Hematopoietic multipotent progenitor cell treated with erythropoietin and hydrocortisone succinate and interleukin-3 and kit ligand, for 17 days (in vitro differentiated cells): Measurements from ENCODE around the gene OR4C45.
"Not testable (repeated sequence)": the region's sequence is repeated elsewhere in the genome, so short reads cannot be mapped to it uniquely, and the experiment has no call there.

ENCODE experiments used
- DNase-seq: peaks from one replicate; pipeline ENCODE4 v3.0.0-alpha.2; 2015; ENCODE audit warnings: low spot score

OR4C45 gene

DNA sequence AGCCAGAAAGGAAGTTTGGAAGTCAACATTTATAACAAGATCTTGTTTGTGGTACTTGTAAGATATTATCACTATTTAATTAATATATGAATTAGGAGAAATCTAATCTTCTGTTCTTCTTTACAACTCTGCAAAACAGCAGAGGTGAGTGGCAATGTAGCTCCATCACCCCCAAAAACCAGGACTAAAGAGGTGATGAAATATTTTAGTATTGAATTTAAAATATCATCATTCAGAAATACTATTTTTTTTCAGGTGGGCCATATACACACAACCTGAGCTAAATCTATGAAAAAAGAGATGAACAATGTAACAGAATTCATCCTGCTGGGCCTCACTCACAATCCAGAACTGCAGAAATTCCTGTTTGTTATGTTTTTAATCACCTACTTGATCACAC, at the start of gene OR4C45:
Gene OR4C45 (plus strand): TSS at position 301 of the 400 bp plus-strand sequence.
- DNase-seq = no peak

- DNase-seq = peak; percentile 60
These were observed 37.1 kb upstream of the OR4C45 start for GRCh38 chr11:49995565-49995964.

GRCh38 chr11:50030193-50030592, 2.5 kb upstream of the OR4C45 start:
- DNase-seq = no peak

DNA sequence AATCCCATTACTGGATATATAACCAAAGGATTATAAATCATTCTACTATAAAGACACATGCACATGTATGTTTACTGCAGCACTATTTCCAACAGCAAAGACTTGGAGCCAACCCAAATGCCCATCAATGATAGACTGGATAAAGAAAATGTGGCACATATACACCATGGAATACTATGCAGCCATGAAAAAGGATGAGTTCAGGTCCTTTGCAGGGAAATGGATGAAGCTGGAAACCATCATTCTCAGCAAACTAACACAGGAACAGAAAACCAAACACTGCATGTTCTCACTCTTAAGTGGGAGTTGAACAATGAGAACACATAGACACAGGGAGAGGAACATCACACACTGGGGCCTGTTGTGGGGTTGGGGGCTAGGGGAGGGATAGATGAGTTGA, 3.6 kb downstream of the OR4C45 start:
- DNase-seq = not testable (repeated sequence)

DNA sequence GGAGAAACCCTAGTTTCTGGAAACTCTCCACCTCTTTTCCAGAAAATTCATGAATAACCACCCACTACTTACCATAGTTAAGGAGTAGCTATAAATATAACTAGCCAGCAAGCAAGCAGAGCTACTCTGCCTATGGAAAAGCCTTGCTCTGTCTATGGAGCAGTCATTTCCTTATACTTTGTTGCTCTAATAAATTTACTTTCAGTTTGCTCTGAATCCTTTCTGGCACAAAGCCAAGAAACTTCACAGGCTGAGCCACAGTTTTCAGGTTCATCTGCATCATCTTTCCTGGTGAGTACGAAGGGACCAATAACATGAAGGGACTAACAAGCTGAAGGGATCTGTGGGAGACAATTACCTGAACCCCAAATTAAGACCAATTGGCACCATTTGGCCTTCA, 4.6 kb downstream of the OR4C45 start:
- no peak for DNase-seq

- DNase-seq = no peak
These were observed 12.0 kb downstream of the OR4C45 start for GRCh38 chr11:50044647-50045046.

DNA sequence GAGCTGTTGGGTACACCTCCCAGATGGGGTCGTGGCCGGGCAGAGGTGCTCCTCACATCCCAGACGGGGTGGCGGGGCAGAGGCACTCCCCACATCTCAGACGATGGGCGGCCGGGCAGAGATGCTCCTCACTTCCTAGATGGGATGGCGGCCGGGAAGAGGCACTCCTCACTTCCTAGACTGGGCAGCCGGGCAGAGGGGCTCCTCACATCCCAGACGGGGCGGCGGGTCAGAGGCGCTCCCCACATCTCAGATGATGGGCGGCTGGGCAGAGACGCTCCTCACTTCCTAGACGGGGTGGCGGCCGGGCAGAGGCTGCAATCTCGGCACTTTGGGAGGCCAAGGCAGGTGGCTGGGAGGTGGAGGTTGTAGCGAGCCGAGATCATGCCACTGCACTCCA, 30.4 kb downstream of the OR4C45 start:
- not testable (repeated sequence) for DNase-seq

- no peak for DNase-seq
These were observed 37.7 kb downstream of the OR4C45 start for GRCh38 chr11:50070389-50070788.

GRCh38 chr11:50071584-50072225, 39.0 kb downstream of the OR4C45 start:
- DNase-seq = no peak

- no peak for DNase-seq
These were observed 39.8 kb downstream of the OR4C45 start for GRCh38 chr11:50072226-50073112.

DNA sequence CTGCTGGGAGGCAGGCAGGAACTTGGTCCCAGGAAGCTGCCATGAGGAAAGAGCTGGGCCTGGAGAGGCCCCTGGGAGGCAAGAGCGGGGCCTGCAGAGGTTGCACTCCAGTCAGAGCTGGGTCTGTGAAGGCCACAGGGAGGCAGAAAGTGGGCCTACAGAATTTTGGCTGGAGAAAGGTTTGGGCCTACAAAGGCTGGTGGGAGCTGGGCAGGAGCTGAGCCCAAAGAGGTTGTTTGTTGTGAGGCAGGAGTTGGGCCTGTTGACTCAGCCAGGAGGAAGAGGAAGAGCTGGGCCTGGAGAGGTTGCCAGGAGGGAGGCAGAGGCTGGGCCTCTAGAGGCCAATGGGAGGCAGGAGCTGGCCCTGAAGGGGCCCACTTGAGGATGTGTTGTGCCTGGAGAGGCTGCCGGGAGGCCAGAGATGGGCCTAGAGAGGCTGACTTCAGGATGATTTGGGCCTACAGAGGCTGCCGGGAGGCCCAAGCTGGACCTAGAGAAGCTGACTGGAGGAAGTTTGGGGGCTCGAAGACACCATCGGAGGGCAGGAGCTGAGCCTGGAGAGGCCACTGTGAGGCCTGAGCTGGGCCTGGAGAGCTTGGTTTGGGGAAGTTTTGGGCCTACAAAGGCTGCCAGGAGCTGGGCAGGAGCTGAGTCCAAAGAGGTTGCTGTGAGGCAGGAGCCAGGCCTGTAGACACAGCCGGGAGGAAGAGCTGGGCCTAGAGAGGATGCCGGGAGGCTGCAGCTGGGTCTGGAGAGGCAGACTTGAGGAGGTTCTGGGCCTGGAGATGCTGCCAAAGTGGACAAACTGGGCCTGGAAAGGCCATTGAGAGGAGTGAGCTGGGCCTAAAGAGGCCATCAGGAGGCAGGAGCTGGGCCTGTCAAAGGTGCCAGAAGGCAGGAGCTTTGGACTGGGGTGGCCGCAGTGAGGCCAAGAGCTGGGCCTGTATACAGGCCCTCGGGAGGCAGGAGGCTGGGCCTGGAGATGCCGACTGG, 40.7 kb downstream of the OR4C45 start:
- DNase-seq = no peak

GRCh38 chr11:50074161-50074560, 41.5 kb downstream of the OR4C45 start:
- no peak for DNase-seq

DNA sequence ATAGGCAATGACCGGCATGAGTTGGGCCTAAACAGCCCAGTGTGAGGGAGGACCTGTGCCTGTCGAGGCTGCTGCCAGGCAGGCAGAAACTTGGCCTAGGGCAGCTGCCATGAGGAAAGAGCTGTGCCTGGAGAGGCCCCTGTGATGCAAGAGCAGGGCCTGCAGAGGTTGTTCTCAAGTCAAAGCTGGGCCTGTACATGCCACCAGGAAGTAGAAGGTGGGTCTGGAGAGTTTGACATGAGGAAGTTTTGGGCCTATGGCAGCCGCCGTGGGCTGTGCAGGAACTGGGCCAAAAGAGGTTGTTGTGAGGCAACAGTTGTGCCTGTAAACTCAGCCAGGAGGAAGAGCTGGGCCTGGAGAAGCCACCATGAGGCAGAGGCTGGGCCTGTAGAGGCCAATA, 43.2 kb downstream of the OR4C45 start:
- DNase-seq = no peak

DNA sequence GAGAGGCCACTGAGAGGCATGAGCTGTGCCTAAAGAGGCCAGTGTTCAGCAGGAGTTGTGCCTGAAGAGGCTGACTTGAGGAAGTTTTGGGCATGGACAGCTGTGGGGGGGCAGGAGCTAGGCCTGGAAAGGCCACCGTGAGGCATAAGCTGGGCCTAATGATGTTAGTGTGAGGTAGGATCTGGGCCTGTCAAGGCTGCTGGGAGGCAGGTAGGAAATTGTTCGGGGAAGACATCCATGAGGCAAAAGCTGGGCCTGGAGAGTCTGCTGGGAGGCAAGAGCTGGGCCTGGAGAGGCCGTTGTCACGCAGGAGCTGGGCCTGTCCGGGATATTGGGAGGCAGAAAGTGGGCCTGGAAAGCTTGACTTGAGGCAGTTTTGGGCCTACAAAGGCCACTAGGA, 44.9 kb downstream of the OR4C45 start:
- no peak for DNase-seq

- DNase-seq = no peak
These were observed 45.3 kb downstream of the OR4C45 start for GRCh38 chr11:50078001-50078400.

GRCh38 chr11:50078946-50079345, 46.3 kb downstream of the OR4C45 start:
- not testable (repeated sequence) for DNase-seq

- DNase-seq = no peak
These were observed 47.6 kb downstream of the OR4C45 start for GRCh38 chr11:50080256-50080655.
